ENCODE measurements around the gene ANKS6.

ANKS6 gene

DNA sequence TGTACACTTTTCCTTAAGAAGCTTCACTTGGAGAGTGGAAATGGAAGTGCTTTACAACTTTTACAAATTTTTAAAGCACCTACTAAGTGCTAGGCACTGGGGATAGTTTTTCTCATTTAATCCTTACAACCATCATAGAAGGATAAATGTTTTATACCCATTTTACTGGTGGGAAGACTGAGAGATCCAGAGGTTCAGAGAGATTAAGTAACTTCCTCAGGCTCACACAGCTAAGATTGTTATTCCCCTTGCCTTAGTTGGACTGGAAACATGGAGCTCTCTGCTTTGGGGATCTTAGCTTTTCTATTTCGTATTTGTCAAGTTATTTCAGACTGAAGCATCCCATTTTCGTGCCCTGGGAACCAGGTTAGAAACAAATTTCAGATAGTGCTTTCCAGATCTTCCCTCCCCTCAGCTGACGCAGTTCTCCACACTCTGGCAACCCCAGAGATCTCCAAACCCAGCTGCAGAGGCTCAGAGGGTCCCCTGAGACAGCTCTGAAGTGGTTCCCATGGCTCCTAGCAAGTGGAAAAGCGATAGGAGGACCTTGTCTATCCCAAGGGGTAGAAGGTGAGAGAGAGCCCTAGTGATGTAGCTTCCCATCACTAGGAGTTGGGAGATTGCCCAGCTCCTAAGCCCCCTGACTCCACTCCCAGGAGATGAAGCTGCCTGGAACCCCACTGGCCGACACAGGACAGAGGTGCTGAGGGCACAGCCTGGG, 71.4 kb downstream of the ANKS6 start:
- peaks cover 4% of the 10 kb centered on the region for H3K9me3 Mint-ChIP-seq (ENCODE audit: low read depth)
- no peaks in the 10 kb centered on the region for H3K36me3 Mint-ChIP-seq
- H3K4me3 Mint-ChIP-seq = no peak overlapping the region
- no peaks in the 10 kb centered on the region for H3K4me1 Mint-ChIP-seq (ENCODE audit: low read depth)
- H3K27me3 Mint-ChIP-seq = peaks cover 12% of the 10 kb centered on the region
- H3K27ac Mint-ChIP-seq = no peak overlapping the region

DNA sequence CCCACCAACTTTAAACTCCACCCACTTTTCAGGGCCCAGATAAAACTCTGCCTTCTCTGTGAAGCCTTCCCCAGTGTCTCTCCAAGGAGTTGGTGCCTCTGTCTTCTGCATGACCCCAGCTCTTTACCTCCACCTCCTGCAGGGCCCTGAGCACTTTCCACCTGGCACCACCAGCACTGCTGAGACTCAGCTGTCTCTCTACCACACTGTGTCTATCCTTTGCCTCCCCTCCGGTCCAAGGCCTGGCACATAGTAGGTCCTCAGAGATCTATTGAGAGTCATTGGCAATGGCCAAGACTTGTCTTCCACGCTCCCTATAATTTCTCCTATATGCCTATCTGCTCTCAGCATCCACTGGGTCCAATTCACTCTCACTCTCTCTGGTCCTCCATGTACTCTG, 74.7 kb downstream of the ANKS6 start:
- H3K36me3 Mint-ChIP-seq = no peaks in the 10 kb centered on the region
- no peaks in the 10 kb centered on the region for H3K4me1 Mint-ChIP-seq (ENCODE audit: low read depth)
- H3K27ac Mint-ChIP-seq = no peak overlapping the region
- peaks cover 4% of the 10 kb centered on the region for H3K9me3 Mint-ChIP-seq (ENCODE audit: low read depth)
- H3K4me3 Mint-ChIP-seq = no peak overlapping the region
- H3K27me3 Mint-ChIP-seq = peaks cover 20% of the 10 kb centered on the region

DNA sequence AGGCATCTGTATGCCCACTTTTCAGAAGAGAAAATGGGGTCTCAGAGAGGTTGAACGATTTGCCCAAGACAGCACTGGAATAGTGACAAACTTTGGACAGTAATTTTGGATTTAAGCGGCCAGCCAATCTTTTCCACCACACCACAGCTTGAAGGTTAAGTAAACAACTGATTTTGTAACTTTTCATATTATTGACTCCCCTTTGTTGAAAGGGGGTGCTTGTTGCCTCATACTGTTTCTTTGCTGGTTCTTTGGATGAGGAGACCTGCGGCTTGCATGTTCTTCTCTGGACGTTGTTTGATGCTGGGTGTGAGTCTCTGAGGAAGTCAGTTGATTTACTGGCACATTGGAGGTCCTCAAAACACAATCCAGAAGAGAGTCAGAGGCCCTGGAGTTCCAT, 76.0 kb downstream of the ANKS6 start:
- no peak overlapping the region for H3K27ac Mint-ChIP-seq
- peaks cover 4% of the 10 kb centered on the region for H3K9me3 Mint-ChIP-seq (ENCODE audit: low read depth)
- H3K36me3 Mint-ChIP-seq = no peaks in the 10 kb centered on the region
- peaks cover 27% of the 10 kb centered on the region for H3K27me3 Mint-ChIP-seq
- no peaks in the 10 kb centered on the region for H3K4me1 Mint-ChIP-seq (ENCODE audit: low read depth)
- H3K4me3 Mint-ChIP-seq = no peak overlapping the region

DNA sequence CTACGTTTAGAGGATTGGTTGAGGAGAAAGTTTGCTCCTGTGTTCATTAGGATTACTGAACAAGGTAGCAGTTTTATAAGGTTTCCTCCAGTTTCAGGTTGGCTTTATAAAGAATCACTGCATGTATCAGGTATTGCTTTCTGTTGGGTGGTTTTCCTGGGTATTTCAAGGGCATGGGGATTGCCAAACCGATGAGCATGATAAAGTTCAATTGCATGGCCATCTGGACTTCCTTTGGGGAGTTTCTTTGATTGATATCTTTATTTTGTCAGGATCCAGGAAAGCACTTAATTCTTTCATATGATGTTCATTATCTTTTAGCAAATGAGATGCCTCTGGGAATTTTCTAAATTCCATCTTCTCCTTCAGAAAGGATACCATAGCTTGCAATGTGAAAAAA, 77.3 kb downstream of the ANKS6 start:
- Mint-ChIP-seq H3K36me3 (no peaks in the 10 kb centered on the region), H3K27me3 (peaks cover 22% of the 10 kb centered on the region), H3K27ac (no peak overlapping the region), H3K9me3 (ENCODE audit: low read depth) (peaks cover under 1% of the 10 kb centered on the region), H3K4me1 (ENCODE audit: low read depth) (no peaks in the 10 kb centered on the region), H3K4me3 (no peak overlapping the region)

DNA sequence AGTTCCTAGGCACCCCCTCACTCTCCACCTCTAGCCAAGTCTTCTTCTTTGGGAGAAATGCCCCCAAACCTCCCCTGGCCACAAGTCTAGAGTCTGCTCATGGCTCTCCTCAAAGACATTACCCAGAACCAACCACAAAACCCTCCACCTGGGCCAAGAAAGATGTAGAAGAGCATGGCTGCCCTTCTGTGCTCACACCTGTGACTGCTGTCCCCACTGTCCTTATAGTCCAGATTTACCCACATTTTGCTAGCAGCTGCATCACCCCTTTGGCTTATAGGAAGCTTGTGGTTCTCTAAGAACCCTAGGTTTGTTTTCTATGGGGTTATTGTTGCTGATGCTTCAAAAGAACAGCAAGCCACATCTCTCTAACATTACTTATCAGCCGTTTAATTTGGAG, 81.5 kb downstream of the ANKS6 start:
- Mint-ChIP-seq H3K27me3 (peaks cover 35% of the 10 kb centered on the region), H3K4me3 (no peak overlapping the region), H3K27ac (no peak overlapping the region), H3K9me3 (ENCODE audit: low read depth) (no peaks in the 10 kb centered on the region), H3K4me1 (ENCODE audit: low read depth) (peaks cover 1% of the 10 kb centered on the region), H3K36me3 (no peaks in the 10 kb centered on the region)

DNA sequence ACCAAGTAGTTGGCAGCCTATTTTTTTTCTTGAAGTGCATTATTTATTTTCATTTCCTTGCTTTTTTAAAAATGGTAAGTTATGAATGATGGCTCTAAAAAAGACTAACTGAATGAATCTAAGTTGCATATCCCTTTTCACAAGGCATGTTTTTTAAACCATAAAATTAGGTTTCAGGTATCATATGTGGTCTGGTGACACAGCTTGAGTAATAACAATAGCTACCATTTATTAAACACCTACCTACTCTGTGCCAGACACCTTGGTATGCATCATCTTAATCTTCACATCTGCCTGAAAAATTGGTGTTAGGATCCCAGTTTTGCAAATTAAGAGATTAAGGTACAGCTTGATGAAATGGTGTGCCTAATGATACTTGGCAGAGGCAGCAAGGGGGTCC, 83.4 kb downstream of the ANKS6 start:
- no peak overlapping the region for H3K27ac Mint-ChIP-seq
- no peaks in the 10 kb centered on the region for H3K9me3 Mint-ChIP-seq (ENCODE audit: low read depth)
- peaks cover 35% of the 10 kb centered on the region for H3K27me3 Mint-ChIP-seq

DNA sequence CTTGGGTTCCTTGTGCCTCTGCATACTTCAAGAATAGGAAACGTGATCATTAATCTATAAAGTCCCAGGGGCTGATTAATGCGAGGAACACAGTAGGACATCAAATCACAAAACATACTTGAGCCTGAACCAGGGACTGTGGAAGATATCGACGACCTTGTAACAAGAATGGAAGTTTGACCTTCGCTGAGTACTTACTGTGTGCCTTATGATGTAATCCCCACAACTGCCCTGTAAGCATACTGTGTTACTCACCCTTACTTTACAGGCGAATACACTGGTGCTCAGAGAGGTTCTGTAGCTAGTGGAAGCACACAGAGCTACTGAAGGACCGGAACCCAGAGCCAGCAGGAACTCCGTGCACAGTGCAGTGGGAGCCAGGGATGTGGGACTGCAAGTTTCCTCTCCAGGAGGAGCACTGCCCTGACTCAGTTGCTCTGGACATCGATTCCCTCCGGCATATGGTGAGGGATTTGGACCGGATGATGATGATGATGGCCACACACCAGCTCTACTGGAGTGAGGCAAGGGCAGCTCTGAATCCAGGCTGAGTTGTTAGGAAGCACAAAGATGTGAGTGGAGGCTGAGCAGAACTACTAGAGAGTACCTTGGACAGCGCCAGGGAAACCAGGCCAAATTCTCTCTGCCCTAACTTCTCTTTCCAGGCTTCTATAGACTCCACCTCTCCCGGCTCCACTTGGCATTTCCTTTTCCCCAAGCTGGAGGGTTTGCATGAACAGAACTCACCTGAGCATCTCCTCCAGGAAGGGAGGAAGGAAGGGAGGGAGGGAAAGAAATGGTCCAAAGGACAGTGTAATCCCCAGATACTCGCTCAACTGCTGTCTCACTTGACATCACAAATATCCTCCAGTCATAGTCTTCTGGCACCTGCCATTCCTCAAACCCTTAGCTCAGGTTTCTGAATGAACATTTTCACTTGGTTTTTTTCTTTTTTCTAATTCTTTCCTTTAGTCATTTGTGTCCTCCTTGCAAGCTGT, 86.1 kb downstream of the ANKS6 start:
- peaks cover 9% of the 10 kb centered on the region for H3K4me1 Mint-ChIP-seq (ENCODE audit: low read depth)
- no peak overlapping the region for H3K27ac Mint-ChIP-seq
- H3K36me3 Mint-ChIP-seq = no peaks in the 10 kb centered on the region
- peaks cover 38% of the 10 kb centered on the region for H3K27me3 Mint-ChIP-seq
- H3K4me3 Mint-ChIP-seq = peak overlapping the region; percentile 53
- no peaks in the 10 kb centered on the region for H3K9me3 Mint-ChIP-seq (ENCODE audit: low read depth)

More for the DNA sequence above, 83.4 kb downstream of the ANKS6 start:
- Mint-ChIP-seq H3K36me3 (no peaks in the 10 kb centered on the region), H3K4me3 (no peak overlapping the region), H3K4me1 (ENCODE audit: low read depth) (peaks cover 3% of the 10 kb centered on the region)

DNA sequence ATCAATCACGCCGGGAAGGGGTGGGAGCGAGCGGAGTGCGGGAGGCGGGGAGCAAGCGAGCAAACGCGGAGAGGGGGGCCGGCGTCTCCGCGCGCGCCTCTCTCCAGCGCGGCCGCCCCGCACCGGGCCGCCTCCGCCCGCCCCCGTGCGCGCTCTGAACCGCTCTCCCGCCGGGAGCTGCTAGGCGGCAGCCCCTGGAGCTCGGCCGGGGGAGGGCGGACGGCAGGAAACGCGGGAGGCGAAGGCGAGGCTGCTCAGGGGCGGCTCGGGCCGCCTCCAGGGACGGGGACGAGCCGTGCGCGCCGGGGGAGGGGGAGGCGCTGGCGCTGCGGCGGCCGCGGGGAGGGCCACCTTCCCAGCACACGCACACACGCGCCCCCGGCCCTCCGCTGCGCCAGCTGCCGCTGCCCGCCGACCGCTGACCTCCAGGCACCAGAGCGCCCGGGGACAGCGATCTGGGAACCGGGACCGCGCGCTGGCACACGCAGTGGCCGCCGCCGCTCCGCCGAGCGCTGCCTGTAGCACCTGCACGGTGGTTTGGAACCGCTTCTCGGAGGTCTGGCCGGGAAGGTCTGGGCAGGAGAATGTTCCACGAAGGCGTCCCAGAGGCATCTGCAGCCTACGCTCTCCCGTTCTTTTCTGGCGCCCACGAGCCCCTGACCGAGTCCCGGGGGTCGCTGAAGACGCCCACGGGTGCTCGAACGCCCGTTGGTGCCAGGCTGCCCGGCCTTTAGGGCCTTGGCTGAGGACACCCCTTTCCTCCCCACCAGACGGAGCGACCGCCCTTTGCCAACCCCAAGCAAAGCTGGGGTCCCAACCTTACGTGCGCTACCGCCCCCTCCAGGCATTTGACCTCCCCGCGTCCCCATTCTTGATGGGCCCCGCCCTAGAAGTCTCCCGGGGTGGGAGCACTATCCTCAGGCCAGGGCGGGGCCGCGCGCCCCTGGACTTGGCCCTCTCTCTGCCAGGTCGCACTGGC, 87.1 kb downstream of the ANKS6 start, which contains the start of gene GABBR2:
GABBR2 (minus strand) TSS at position 3 of the 979 bp plus-strand sequence. CDS start 198 bp downstream, outside the sequence.
- Mint-ChIP-seq H3K27ac (no peak within 1 kb of the TSS), H3K9me3 (ENCODE audit: low read depth) (no peaks in the 10 kb centered on the region), H3K27me3 (peaks cover 43% of the 10 kb centered on the region), H3K36me3 (no peaks in the 10 kb centered on the region), H3K4me3 (peak within 1 kb of the TSS; percentile 57), H3K4me1 (ENCODE audit: low read depth) (peaks cover 9% of the 10 kb centered on the region)

DNA sequence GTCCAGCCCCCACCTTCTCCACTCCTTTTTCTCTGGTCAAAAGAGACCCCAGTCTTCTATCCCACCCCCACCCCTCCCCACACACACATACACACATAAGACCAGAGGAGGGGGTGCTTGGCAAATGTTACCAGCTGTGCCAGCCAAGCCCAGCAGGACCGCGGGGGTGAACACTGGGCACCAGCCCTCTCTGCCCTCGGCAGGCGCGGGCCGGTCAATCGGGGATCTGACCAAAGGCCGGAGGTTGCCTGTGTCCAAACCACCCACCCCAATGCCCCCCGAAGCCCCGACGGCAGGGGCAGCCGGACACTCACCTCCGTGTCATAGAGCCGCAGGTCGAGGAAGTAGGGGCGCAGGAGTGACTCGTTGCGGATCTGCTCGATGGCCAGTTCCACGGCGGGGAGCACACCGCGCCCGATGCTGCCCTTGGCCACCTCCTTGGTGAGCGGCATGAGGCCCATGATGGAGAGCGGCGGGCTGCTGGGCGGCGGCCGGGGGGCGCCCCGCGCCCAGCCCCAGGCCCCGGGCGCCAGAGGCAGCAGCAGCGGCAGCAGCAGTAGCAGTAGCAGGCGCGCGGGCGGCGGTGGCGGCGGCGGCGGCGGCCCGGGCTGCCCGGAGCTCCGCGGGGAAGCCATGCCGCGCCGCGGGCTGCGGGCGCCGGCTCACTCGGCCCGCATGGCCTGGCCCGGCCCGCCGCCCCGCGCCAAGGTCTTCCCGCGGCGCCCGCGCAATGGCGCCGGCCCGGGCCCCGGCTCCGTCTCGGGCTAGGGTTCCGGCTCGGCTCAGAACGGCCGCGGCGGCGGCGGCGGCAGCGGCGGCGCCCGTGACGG, 88.0 kb downstream of the ANKS6 start:
- Mint-ChIP-seq H3K27ac (no peak overlapping the region), H3K36me3 (no peaks in the 10 kb centered on the region), H3K4me3 (peak overlapping the region; percentile 57), H3K9me3 (ENCODE audit: low read depth) (no peaks in the 10 kb centered on the region), H3K27me3 (peaks cover 44% of the 10 kb centered on the region), H3K4me1 (ENCODE audit: low read depth) (peaks cover 9% of the 10 kb centered on the region)

DNA sequence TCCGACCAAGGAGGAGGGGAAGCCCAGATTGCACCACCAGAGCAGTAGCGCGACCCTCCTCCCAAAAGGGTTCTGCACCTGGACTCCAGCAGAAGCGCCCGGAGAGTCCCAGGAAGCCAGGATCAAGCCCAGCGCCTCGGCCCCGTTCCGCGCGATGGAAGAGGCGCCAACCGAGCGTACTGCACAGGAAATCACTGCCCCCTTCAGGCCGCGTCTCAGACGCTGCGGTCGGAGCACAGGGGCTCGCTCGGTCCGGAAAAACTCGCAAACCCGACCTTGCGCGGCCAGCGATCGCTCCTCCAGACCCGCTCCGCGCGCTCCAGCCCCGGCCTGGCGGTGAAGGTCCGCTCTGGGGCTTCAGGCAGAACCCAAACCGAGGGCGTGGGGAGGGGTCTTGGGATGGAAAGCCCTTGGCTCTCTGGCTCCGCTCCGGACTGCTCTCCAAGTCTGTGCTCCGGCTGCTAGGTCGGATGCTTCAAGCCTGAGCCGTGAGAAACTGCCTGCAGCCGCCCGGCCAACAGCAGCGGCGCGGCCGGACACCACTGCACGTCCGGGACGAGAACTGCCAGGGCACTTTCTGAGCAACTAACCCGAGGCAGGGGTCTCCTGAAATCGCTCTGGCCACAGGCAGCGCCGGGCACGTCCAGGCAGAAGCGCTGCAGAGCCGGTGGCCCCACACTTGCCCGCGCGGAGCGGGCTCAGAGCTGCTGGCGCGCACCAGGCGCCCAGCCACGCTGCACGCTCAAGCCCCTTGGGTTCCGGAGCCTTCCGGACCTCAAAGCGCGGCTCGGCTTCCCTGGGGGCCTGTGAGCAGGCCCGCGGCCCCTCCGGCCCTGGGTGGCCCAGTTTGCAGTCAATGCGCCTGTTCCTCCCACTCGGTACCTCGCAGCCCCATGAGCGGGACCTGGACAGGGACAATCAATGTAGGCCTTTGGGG, 88.9 kb downstream of the ANKS6 start:
- peaks cover 47% of the 10 kb centered on the region for H3K27me3 Mint-ChIP-seq
- H3K27ac Mint-ChIP-seq = no peak overlapping the region
- peaks cover 9% of the 10 kb centered on the region for H3K4me1 Mint-ChIP-seq (ENCODE audit: low read depth)
- H3K36me3 Mint-ChIP-seq = no peaks in the 10 kb centered on the region
- H3K4me3 Mint-ChIP-seq = no peak overlapping the region
- no peaks in the 10 kb centered on the region for H3K9me3 Mint-ChIP-seq (ENCODE audit: low read depth)

DNA sequence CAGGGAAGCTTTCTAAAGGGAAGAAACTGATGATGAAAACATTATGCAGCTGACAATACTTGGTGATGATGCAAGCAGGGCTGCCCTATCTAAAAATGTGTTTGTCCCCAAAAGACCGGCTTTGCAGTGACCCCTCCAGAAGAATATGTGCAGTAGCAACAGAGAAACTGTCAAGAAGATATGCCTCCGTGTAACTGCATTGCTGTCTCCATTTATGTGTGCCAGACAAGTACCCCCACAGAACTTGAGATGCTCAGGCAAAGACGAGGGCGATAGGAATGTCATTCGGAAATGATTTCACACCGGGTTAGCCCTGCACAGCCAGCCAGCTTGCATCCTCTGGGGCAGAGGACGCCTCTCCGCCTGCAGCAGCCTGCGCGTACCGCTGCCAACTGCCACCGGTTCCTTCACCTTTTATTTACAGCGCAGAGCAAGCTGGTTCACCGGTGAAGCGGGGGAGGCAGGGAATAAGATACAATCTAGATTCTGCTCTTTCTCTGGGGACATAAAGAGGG, 89.6 kb downstream of the ANKS6 start:
- Mint-ChIP-seq H3K4me3 (peak overlapping the region; percentile 5), H3K4me1 (ENCODE audit: low read depth) (peaks cover 9% of the 10 kb centered on the region), H3K36me3 (no peaks in the 10 kb centered on the region), H3K27me3 (peaks cover 46% of the 10 kb centered on the region), H3K27ac (no peak overlapping the region), H3K9me3 (ENCODE audit: low read depth) (no peaks in the 10 kb centered on the region)

DNA sequence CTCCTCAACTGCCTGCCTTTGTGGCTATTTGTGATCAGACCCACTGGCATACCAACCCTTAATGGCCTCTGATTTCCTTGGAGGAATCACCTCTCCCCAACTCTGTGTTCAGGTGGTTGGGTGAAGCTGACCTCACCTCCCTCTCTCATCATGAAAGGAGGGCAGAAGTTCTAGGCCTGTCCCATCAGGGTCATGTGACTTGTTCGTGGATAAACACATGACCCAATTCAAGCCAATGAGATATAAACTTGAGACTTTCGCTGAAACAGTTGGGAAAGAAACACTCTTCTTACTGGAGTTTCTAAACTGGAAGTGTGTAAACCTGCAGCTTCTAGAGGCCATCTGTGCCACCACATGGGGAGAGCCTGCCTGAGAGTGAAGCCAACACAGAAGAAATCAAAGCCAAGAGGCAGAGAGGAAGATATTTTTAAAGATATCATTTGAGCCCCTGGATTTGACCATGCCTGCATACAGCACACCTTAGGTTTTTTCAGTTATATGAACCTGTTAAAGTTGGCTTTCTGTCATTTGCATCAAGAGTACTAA, 93.4 kb downstream of the ANKS6 start:
- no peak overlapping the region for H3K4me3 Mint-ChIP-seq
- no peaks in the 10 kb centered on the region for H3K9me3 Mint-ChIP-seq (ENCODE audit: low read depth)
- no peak overlapping the region for H3K27ac Mint-ChIP-seq
- peaks cover 31% of the 10 kb centered on the region for H3K27me3 Mint-ChIP-seq
- H3K4me1 Mint-ChIP-seq (ENCODE audit: low read depth) = peaks cover 6% of the 10 kb centered on the region
- H3K36me3 Mint-ChIP-seq = no peaks in the 10 kb centered on the region
